HepG2 (cell line): ENCODE measurements around the gene RARG. TPM values are rescaled to one million over a fixed set of nuclear protein-coding genes. Genes with fewer than 3 reads are reported as not detected.

Experiments
- ARID2 ChIP-seq: sonication (generic); formaldehyde crosslinking; IDR thresholded peaks from 2 replicates; pipeline ENCODE4 v1.8.1; 2022; ENCODE audit warnings: mild to moderate bottlenecking, missing genetic modification reagents, borderline replicate concordance
- BCL6 ChIP-seq: IDR thresholded peaks from 2 replicates; pipeline ENCODE4 v1.6.1; 2016; ENCODE audit warnings: missing genetic modification reagents, missing compliant biosample characterization
- CAMTA2 ChIP-seq: sonication (generic); formaldehyde crosslinking; IDR thresholded peaks from 2 replicates; pipeline ENCODE4 v1.4.0; 2020; ENCODE audit warnings: mild to moderate bottlenecking, missing genetic modification reagents, borderline replicate concordance
- CBX1 ChIP-seq: IDR thresholded peaks from one replicate; pipeline ENCODE4 v1.6.1; 2016; ENCODE audit warnings: antibody characterized with exemption, low read depth
- CEBPB ChIP-seq: IDR thresholded peaks from 2 replicates; pipeline ENCODE4 v1.6.1; 2011; ENCODE audit warnings: low read depth, low read length, improper control_type of control experiment, borderline replicate concordance
- HMG20A ChIP-seq: IDR thresholded peaks from 2 replicates; pipeline ENCODE4 v1.6.1; 2016; ENCODE audit warnings: borderline replicate concordance
- KDM4B ChIP-seq: sonication (generic); formaldehyde crosslinking; IDR thresholded peaks from 2 replicates; pipeline ENCODE4 v1.4.0; 2020; ENCODE audit warnings: missing genetic modification reagents
- MAF1 ChIP-seq: sonication (generic); formaldehyde crosslinking; IDR thresholded peaks from 2 replicates; pipeline ENCODE4 v1.5.0; 2020; ENCODE audit warnings: missing genetic modification reagents, borderline replicate concordance
- MEIS1 ChIP-seq: sonication (generic); formaldehyde crosslinking; IDR thresholded peaks from 2 replicates; pipeline ENCODE4 v1.9.0; 2021; ENCODE audit warnings: mild to moderate bottlenecking, missing genetic modification reagents, moderate library complexity, borderline replicate concordance
- ONECUT2 ChIP-seq: sonication (generic); formaldehyde crosslinking; IDR thresholded peaks from 2 replicates; pipeline ENCODE4 v1.4.0; 2020; ENCODE audit warnings: missing genetic modification reagents
- POLR2G ChIP-seq: fragments of 200-400 bp; formaldehyde crosslinking; IDR thresholded peaks from 2 replicates; pipeline ENCODE4 v1.6.1; 2018; ENCODE audit warnings: mild to moderate bottlenecking, low read depth, low read length, moderate library complexity
- TBP ChIP-seq: sonication (generic); formaldehyde crosslinking; IDR thresholded peaks from 2 replicates; pipeline ENCODE4 v1.5.0; 2020; ENCODE audit warnings: missing genetic modification reagents
- TP53 ChIP-seq: sonication (generic); formaldehyde crosslinking; conservative IDR thresholded peaks from 2 replicates; pipeline ENCODE4 v1.4.0; 2020; ENCODE audit warnings: missing genetic modification reagents
- ZNF180 ChIP-seq: sonication (generic); formaldehyde crosslinking; IDR thresholded peaks from 2 replicates; pipeline ENCODE4 v1.4.0; 2020; ENCODE audit warnings: low read depth, missing genetic modification reagents, borderline replicate concordance
- ZNF713 ChIP-seq: sonication (generic); formaldehyde crosslinking; IDR thresholded peaks from 2 replicates; pipeline ENCODE4 v1.4.0; 2020; ENCODE audit warnings: mild to moderate bottlenecking, missing genetic modification reagents
- ZNF792 ChIP-seq: IDR thresholded peaks from 2 replicates; pipeline ENCODE4 v1.6.1; 2016
- ZSCAN31 ChIP-seq: sonication (generic); formaldehyde crosslinking; IDR thresholded peaks from 2 replicates; pipeline ENCODE4 v1.5.0; 2020; ENCODE audit warnings: low read depth, mild to moderate bottlenecking, missing genetic modification reagents
- polyA plus RNA-seq, 8 experiments: library from polyadenylated mRNA; depleted of rRNA in 3 of 8; stranded (reverse) in 7 of 8; unstranded in 1 of 8; fragments of >200 nt; fragmentation: Illumina TruSeq in 4 of 8; extraction: Trizol in 4 of 8; gene quantifications; 2 replicates each; pipeline versions ENCODE4 v1.2.1 to v1.2.3, GENCODE V29; 2011 to 2016; ENCODE audit warnings: low read depth in 4 of 8, missing spikeins in 1 of 8, mixed read lengths in 1 of 8; ENCODE audit not compliant: insufficient read depth in 1 of 8
- total RNA-seq, 5 experiments: library from RNA; depleted of rRNA; stranded (reverse); fragments of >200 nt; fragmentation: Illumina TruSeq; extraction: Trizol; gene quantifications; 2 replicates each; pipeline ENCODE4 v1.2.3, GENCODE V29; 2016; ENCODE audit warnings: low read depth in 1 of 5
- TF ChIP-seq, protein P1 (sequence below): sonication (generic); formaldehyde crosslinking; IDR thresholded peaks from 2 replicates; pipeline ENCODE4 v1.4.0; 2020; ENCODE audit warnings: mild to moderate bottlenecking, missing genetic modification reagents
- TF ChIP-seq, protein P2 (sequence below): fragments of 450-650 bp; IDR thresholded peaks from 2 replicates; pipeline ENCODE4 v1.6.1; 2016
- TF ChIP-seq, protein P3 (sequence below): sonication (generic); formaldehyde crosslinking; IDR thresholded peaks from 2 replicates; pipeline ENCODE4 v1.5.0; 2020; ENCODE audit warnings: mild to moderate bottlenecking, missing genetic modification reagents
- TF ChIP-seq, protein P4 (sequence below): sonication (generic); formaldehyde crosslinking; IDR thresholded peaks from 2 replicates; pipeline ENCODE4 v1.5.0; 2020; ENCODE audit warnings: missing genetic modification reagents
- TF ChIP-seq, protein P5 (sequence below): sonication (generic); formaldehyde crosslinking; IDR thresholded peaks from 2 replicates; pipeline ENCODE4 v1.8.1; 2023; ENCODE audit warnings: mild to moderate bottlenecking, inconsistent platforms, moderate library complexity, missing genetic modification reagents, borderline replicate concordance
- TF ChIP-seq, protein P6 (sequence below): sonication (generic); formaldehyde crosslinking; IDR thresholded peaks from 2 replicates; pipeline ENCODE4 v1.5.1; 2020; ENCODE audit warnings: missing genetic modification reagents, mild to moderate bottlenecking, borderline replicate concordance

Gene RARG
- total and polyA plus RNA-seq, 2 of the 13 experiments (the other 11 are each of a cell fraction or from before 2014, with no cell fraction given) = 0.77 to 1.5 TPM

DNA sequence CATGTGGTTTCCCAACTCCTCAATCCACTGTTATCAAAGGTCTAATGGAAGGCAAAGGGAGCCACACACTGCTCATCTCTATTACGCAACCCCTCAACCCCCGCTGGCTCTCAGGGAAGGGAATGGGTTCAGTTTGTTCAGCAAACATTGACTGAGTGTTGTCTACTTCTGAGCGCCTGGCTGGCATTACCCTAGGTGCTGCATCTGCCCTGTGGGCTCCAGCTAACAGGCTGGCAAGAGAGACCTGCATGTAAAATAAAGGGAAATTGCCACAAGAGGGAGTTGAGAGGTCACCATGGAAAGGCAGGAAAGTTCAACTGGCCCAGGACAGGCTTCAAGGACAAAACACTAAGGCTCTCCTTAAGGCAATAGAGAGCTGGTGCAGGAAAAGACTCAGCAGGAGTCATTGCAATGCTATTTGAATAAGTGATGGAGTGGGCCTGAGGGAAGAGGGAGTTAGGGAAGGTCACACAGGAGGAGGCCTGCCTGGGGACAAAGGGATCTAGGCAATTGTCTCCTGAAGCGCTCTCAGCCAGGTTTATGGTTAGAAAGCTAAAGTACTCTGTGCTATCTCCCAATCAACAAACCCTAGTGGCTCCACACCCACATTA lies 57.0 kb downstream of the RARG start (continued):
- TF ChIP-seq, protein P1, sequence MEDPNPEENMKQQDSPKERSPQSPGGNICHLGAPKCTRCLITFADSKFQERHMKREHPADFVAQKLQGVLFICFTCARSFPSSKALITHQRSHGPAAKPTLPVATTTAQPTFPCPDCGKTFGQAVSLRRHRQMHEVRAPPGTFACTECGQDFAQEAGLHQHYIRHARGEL = 0 out of 2 replicates have a peak, but pooled peaks have one; percentile 61
- 0 out of 2 replicates have a peak, but pooled peaks have one; percentile 53 for TF ChIP-seq KDM4B (CRISPR knock-in tag)
- no peak for TF ChIP-seq POLR2G
- peak; percentile 76; the same call in 1 of the 2 replicates for TF ChIP-seq ZNF792 (CRISPR knock-in tag)
- no peak for TF ChIP-seq TP53 (CRISPR knock-in tag)
- no peak for TF ChIP-seq ZNF713 (CRISPR knock-in tag)
- no peak for TF ChIP-seq MAF1 (CRISPR knock-in tag)
- peak; percentile 68 for TF ChIP-seq BCL6 (CRISPR knock-in tag)
- TF ChIP-seq MEIS1 (CRISPR knock-in tag) = no peak
- no peak for TF ChIP-seq TBP (CRISPR knock-in tag)
- TF ChIP-seq CAMTA2 (CRISPR knock-in tag) = no peak
- peak; percentile 70 for TF ChIP-seq HMG20A (CRISPR knock-in tag)
- no peak for TF ChIP-seq ZNF180 (CRISPR knock-in tag)
- TF ChIP-seq, protein P2, sequence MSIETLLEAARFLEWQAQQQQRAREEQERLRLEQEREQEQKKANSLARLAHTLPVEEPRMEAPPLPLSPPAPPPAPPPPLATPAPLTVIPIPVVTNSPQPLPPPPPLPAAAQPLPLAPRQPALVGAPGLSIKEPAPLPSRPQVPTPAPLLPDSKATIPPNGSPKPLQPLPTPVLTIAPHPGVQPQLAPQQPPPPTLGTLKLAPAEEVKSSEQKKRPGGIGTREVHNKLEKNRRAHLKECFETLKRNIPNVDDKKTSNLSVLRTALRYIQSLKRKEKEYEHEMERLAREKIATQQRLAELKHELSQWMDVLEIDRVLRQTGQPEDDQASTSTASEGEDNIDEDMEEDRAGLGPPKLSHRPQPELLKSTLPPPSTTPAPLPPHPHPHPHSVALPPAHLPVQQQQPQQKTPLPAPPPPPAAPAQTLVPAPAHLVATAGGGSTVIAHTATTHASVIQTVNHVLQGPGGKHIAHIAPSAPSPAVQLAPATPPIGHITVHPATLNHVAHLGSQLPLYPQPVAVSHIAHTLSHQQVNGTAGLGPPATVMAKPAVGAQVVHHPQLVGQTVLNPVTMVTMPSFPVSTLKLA = no peak
- TF ChIP-seq, protein P3, sequence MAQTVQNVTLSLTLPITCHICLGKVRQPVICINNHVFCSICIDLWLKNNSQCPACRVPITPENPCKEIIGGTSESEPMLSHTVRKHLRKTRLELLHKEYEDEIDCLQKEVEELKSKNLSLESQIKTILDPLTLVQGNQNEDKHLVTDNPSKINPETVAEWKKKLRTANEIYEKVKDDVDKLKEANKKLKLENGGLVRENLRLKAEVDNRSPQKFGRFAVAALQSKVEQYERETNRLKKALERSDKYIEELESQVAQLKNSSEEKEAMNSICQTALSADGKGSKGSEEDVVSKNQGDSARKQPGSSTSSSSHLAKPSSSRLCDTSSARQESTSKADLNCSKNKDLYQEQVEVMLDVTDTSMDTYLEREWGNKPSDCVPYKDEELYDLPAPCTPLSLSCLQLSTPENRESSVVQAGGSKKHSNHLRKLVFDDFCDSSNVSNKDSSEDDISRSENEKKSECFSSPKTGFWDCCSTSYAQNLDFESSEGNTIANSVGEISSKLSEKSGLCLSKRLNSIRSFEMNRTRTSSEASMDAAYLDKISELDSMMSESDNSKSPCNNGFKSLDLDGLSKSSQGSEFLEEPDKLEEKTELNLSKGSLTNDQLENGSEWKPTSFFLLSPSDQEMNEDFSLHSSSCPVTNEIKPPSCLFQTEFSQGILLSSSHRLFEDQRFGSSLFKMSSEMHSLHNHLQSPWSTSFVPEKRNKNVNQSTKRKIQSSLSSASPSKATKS (CRISPR knock-in tag) = no peak
- TF ChIP-seq ZSCAN31 (CRISPR knock-in tag) = peak; percentile 56; the same call in 1 of the 2 replicates
- TF ChIP-seq ONECUT2 (CRISPR knock-in tag) = no peak
- TF ChIP-seq, protein P4, sequence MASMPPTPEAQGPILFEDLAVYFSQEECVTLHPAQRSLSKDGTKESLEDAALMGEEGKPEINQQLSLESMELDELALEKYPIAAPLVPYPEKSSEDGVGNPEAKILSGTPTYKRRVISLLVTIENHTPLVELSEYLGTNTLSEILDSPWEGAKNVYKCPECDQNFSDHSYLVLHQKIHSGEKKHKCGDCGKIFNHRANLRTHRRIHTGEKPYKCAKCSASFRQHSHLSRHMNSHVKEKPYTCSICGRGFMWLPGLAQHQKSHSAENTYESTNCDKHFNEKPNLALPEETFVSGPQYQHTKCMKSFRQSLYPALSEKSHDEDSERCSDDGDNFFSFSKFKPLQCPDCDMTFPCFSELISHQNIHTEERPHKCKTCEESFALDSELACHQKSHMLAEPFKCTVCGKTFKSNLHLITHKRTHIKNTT (CRISPR knock-in tag) = no peak
- no peak for TF ChIP-seq ARID2 (CRISPR knock-in tag)
- TF ChIP-seq, protein P5, sequence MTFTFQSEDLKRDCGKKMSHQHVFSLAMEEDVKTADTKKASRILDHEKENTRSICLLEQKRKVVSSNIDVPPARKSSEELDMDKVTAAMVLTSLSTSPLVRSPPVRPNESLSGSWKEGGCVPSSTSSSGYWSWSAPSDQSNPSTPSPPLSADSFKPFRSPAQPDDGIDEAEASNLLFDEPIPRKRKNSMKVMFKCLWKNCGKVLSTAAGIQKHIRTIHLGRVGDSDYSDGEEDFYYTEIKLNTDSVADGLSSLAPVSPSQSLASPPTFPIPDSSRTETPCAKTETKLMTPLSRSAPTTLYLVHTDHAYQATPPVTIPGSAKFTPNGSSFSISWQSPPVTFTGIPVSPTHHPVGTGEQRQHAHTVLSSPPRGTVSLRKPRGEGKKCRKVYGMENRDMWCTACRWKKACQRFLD (CRISPR knock-in tag) = no peak
- peak; percentile 100 for TF ChIP-seq CEBPB
- TF ChIP-seq CBX1 = no peak
- TF ChIP-seq, protein P6, sequence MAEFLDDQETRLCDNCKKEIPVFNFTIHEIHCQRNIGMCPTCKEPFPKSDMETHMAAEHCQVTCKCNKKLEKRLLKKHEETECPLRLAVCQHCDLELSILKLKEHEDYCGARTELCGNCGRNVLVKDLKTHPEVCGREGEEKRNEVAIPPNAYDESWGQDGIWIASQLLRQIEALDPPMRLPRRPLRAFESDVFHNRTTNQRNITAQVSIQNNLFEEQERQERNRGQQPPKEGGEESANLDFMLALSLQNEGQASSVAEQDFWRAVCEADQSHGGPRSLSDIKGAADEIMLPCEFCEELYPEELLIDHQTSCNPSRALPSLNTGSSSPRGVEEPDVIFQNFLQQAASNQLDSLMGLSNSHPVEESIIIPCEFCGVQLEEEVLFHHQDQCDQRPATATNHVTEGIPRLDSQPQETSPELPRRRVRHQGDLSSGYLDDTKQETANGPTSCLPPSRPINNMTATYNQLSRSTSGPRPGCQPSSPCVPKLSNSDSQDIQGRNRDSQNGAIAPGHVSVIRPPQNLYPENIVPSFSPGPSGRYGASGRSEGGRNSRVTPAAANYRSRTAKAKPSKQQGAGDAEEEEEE (CRISPR knock-in tag) = no peak
